ENCODE data around the gene NUDT22. TPM values are rescaled to one million over a fixed set of nuclear protein-coding genes. Genes with fewer than 3 reads are reported as not detected.

The NUDT22 gene
- total and polyA plus RNA-seq, 2 of the 4 experiments (the other 2 are of a cell fraction), result 21.3 to 44.6 TPM

- H4K20me1 ChIP-seq (ENCODE audit: insufficient read depth, low read length), result no peaks in the 10 kb centered on the region; the same call in 1 of the 2 replicates
- no peak overlapping the region for H3K4me2 ChIP-seq (ENCODE audit: low read depth, low read length)
- H2AFZ ChIP-seq (replicated peaks; ENCODE audit: low read length, poor library complexity), result no peak overlapping the region
- ChIA-PET POLR2A (ENCODE audit: unreplicated experiment) (no interaction called here), CTCF (no interaction called here)
- no peak overlapping the region for H2BK5ac ChIP-seq (ENCODE audit: low read depth, low read length, poor library complexity, severe bottlenecking)
- BruUV-seq (replicated peaks), result no TSS peak
- DNase-seq (no peak), ATAC-seq (ENCODE audit: low read depth) (no peak)
- H3K27ac ChIP-seq (ENCODE audit: insufficient read depth, low read length), result no peak overlapping the region
- no peak overlapping the region for H3K4me3 ChIP-seq (ENCODE audit: insufficient read depth, low read depth, low read length)
- H3K56ac ChIP-seq (ENCODE audit: extremely low read depth, insufficient read depth, low read length), result no peak overlapping the region
- no peak overlapping the region for H3K23ac ChIP-seq (ENCODE audit: low read depth, low read length)
- H3K14ac ChIP-seq (replicated peaks; ENCODE audit: low read depth, low read length), result no peak overlapping the region
- H2BK20ac ChIP-seq (ENCODE audit: low read depth, low read length), result no peak overlapping the region
- in situ Hi-C loops (cut with MboI; ENCODE audit: low sequenced_read_pairs) (no loop called here), dilution Hi-C loops (cut with HindIII; ENCODE audit: low sequenced_read_pairs, unreplicated experiment) (no loop called here), intact Hi-C loops (cut with micrococcal nuclease) (no loop called here)
- no peaks in the 10 kb centered on the region for H3K9me3 ChIP-seq (ENCODE audit: control insufficient read depth, insufficient read depth, low read length)
- WGBS, 2 experiments (ENCODE audit: extremely low coverage in 2 of 2, insufficient read length in 1 of 2), result 92% methylated on average over 14 of the region's 35 CpGs; no CpG with 5 or more reads in 1 of the 2 experiments
- TF ChIP-seq NFE2L2 (IDR thresholded peaks at IDR 0.05; ENCODE audit: low read depth, low read length), result no peak
- TF ChIP-seq CTCF (conservative IDR thresholded peaks at IDR 0.05; ENCODE audit: low read depth, low read length), result no peak
- TF ChIP-seq USF2 (IDR thresholded peaks at IDR 0.05; ENCODE audit: low read depth, low read length), result no peak
- TF ChIP-seq ELK1 (IDR thresholded peaks at IDR 0.05; ENCODE audit: borderline replicate concordance, low read depth, low read length), result no peak
- TF ChIP-seq MAZ (IDR thresholded peaks at IDR 0.05; ENCODE audit: borderline replicate concordance, low read depth, low read length), result no peak
- peaks cover 16% of the 10 kb centered on the region for H3K4me1 ChIP-seq (ENCODE audit: control insufficient read depth, insufficient read depth, low read length)
- no peaks in the 10 kb centered on the region for H3K27me3 ChIP-seq (ENCODE audit: control insufficient read depth, insufficient read depth, low read length)
- H2AK5ac ChIP-seq (ENCODE audit: low read depth, low read length), result no peak overlapping the region
- peaks cover 0 to 25% of the 10 kb centered on the region in 2 experiments; a peak in 2 of 4 replicates for H3K79me1 ChIP-seq (ENCODE audit: low read depth in 1 of 2, low read length in 2 of 2)
- H2BK120ac ChIP-seq (ENCODE audit: low read depth, low read length), result no peak overlapping the region
- peak overlapping the region; percentile 47 for H2AK9ac ChIP-seq (replicated peaks; ENCODE audit: low read depth, low read length, poor library complexity)
- no peak overlapping the region for H4K8ac ChIP-seq (ENCODE audit: low read depth in 2 of 2, low read length in 2 of 2)
- H3K9ac ChIP-seq (ENCODE audit: low read depth, low read length), result no peak overlapping the region
- no peak overlapping the region for H4K91ac ChIP-seq (ENCODE audit: insufficient read depth, low read depth, low read length)
- H3K4ac ChIP-seq (ENCODE audit: low read depth, low read length), result no peak overlapping the region
- H3K18ac ChIP-seq (ENCODE audit: low read depth, low read length), result no peak overlapping the region
- H2BK15ac ChIP-seq (ENCODE audit: low read depth, low read length), result no peak overlapping the region
- H3K9me1 ChIP-seq (ENCODE audit: insufficient read depth, low read length), result 0 out of 2 replicates have a peak, but pooled peaks cover 5% of the 10 kb centered on the region
- peaks cover 34% of the 10 kb centered on the region for H3K36me3 ChIP-seq (ENCODE audit: control insufficient read depth, insufficient read depth, low read length)
- no peak overlapping the region for H4K5ac ChIP-seq (ENCODE audit: low read depth, low read length)
Observed at GRCh38 chr11:64265176-64266160, 39.4 kb downstream of the NUDT22 start.

All from IMR-90 (cell line).